Activated B cell treated with CpG ODN at 0.5 μM for 24 hours (primary cell): ENCODE measurements around the gene ICAM5. TPM values are rescaled to one million over a fixed set of nuclear protein-coding genes. Genes with fewer than 3 reads are reported as not detected.
A peak's percentile ranks its signal among the peaks of the same experiment; 100 is the strongest.

Experiments
- ATAC-seq: fragments of 200-7000 bp; cut with Tn5 transposase; one replicate; pipeline ENCODE4 v1.10.0; 2021; ENCODE audit warnings: low read depth, mild to moderate bottlenecking, moderate library complexity
- CTCF ChIA-PET: fragments of 350-600 bp; sonication (Branson Sonifier 250); formaldehyde crosslinking; loops from one replicate; lab custom pipeline; 2021; ENCODE audit warnings: antibody characterized with exemption; lab: Charles Lee
- POLR2A ChIA-PET: fragments of 350-600 bp; sonication (Branson Sonifier 250); formaldehyde crosslinking; loops from one replicate; lab custom pipeline; 2021; ENCODE audit warnings: antibody characterized with exemption; lab: Charles Lee
- DNase-seq: peaks from one replicate; pipeline ENCODE4 v3.0.0; 2022
- H3K27ac Mint-ChIP-seq: one replicate; pipeline ENCODE4 v1.8.0; 2020; ENCODE audit warnings: mixed read lengths
- H3K27me3 Mint-ChIP-seq: one replicate; pipeline ENCODE4 v1.8.0; 2021; ENCODE audit warnings: mixed read lengths
- H3K36me3 Mint-ChIP-seq: one replicate; pipeline ENCODE4 v1.8.0; 2021; ENCODE audit warnings: low read depth, mixed read lengths
- H3K4me1 Mint-ChIP-seq: one replicate; pipeline ENCODE4 v1.8.0; 2021; ENCODE audit warnings: mixed read lengths
- H3K4me3 Mint-ChIP-seq: one replicate; pipeline ENCODE4 v1.8.0; 2020; ENCODE audit warnings: mild to moderate bottlenecking, mixed read lengths
- H3K9me3 Mint-ChIP-seq: one replicate; pipeline ENCODE4 v1.8.0; 2020; ENCODE audit warnings: mixed read lengths
- CTCF ChIP-seq: fragments of 200-600 bp; IDR thresholded peaks from one replicate; pipeline ENCODE4 v1.8.0; 2022; ENCODE audit warnings: antibody characterized with exemption, mild to moderate bottlenecking
- intact Hi-C: fragments of 100-400 bp; cut with micrococcal nuclease; formaldehyde crosslinking; loops from one replicate; pipeline ENCODE4 v1.15.1; 2024
- total RNA-seq: library from RNA; stranded (reverse); gene quantifications from 2 replicates; pipeline ENCODE4 v1.2.3, GENCODE V29; 2022

The ICAM5 gene
- total RNA-seq, 1 donor from 2014 or later = 1.2 TPM

- ChIA-PET CTCF (interaction anchor here (1.8 to 2.1 kb wide), 2 partner anchors 10 to 18 kb away, joined by 5 to 8 read pairs; no protein-coding TSS in a partner anchor), POLR2A (interaction anchor here (0.9 to 2.4 kb wide), 2 partner anchors 11 to 158 kb away, joined by 4 to 11 read pairs; no protein-coding TSS in a partner anchor)
- intact Hi-C loops = no loop called here
- DNase-seq = no peak
- Mint-ChIP-seq H3K27me3 (no peaks in the 10 kb centered on the region), H3K27ac (no peak overlapping the region), H3K4me1 (peaks cover 38% of the 10 kb centered on the region), H3K9me3 (no peaks in the 10 kb centered on the region), H3K4me3 (no peak overlapping the region), H3K36me3 (no peaks in the 10 kb centered on the region)
- TF ChIP-seq CTCF = no peak
- no peak for ATAC-seq
Observed at GRCh38 chr19:10246511-10246910, 43.2 kb upstream of the ICAM5 start.

DNA sequence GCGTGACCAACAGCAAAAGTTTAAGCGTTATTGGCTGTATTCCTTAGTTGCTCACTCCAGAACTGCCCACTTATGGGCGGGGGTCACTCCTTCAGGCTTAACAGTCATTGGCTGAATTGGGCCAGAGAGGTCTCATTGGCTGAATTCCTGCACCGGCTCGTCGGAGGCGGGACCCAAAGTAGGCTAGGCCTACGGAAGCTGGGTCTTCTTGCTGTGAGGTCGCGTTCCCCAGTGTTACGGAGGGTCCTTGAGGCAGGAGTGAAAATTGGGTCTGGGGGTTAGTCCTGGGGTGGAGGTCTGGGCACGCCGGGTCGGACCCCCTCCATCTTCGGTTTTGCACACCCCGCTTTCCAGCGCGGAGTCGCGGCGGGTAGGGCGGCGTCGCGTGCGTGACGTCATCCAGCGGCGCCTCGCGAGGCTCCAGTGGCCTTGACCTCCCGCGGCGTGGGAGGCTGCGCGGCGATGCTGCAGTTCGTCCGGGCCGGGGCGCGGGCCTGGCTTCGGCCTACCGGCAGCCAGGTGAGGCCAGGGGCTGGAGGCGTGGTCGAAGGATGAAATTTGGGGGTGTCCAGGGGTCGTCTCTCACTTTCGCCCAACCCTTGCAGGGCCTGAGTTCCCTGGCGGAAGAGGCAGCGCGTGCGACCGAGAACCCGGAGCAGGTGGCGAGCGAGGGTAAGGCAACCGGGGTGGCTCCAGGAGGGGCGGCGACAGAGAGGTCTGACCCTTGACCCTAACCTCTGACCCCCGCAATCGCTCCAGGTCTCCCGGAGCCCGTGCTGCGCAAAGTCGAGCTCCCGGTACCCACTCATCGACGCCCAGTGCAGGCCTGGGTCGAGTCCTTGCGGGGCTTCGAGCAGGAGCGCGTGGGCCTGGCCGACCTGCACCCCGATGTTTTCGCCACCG is 37.7 kb upstream of the ICAM5 start, which contains the start of gene MRPL4:
Gene MRPL4 (plus strand): TSS at position 423 of the 903 bp plus-strand sequence. CDS start 40 bp downstream, at position 463.
- POLR2A ChIA-PET = interaction anchor here (0.6 to 1.9 kb wide), 18 partner anchors 14 to 176 kb away, joined by 3 to 14 read pairs (median 4); partner anchors contain the start of genes DNMT1, ICAM1, PPAN and TYK2
- H3K27ac Mint-ChIP-seq = peak within 1 kb of the TSS; percentile 96
- no peaks in the 10 kb centered on the region for H3K27me3 Mint-ChIP-seq
- H3K4me1 Mint-ChIP-seq = peaks cover 33% of the 10 kb centered on the region
- H3K36me3 Mint-ChIP-seq = peaks cover 38% of the 10 kb centered on the region
- DNase-seq (peak; percentile 92), ATAC-seq (peak; percentile 95)
- TF ChIP-seq CTCF = no peak
- H3K4me3 Mint-ChIP-seq = peak within 1 kb of the TSS; percentile 98
- CTCF ChIA-PET = interaction anchor here (0.6 to 4.4 kb wide), 4 partner anchors 16 to 137 kb away, joined by 4 to 93 read pairs (median 4); partner anchors contain the start of gene S1PR2
- H3K9me3 Mint-ChIP-seq = no peaks in the 10 kb centered on the region
- intact Hi-C loops = loop anchor here (1.0 to 5.0 kb wide), 4 partner anchors 16 to 225 kb away; no protein-coding TSS in a partner anchor

- peaks cover 45% of the 10 kb centered on the region for H3K36me3 Mint-ChIP-seq
- H3K27ac Mint-ChIP-seq = peak overlapping the region; percentile 96
- no peaks in the 10 kb centered on the region for H3K9me3 Mint-ChIP-seq
- no peak for DNase-seq
- CTCF ChIA-PET = no interaction called here
- ATAC-seq = no peak
- H3K4me1 Mint-ChIP-seq = peaks cover 31% of the 10 kb centered on the region
- POLR2A ChIA-PET = interaction anchor here (0.6 to 1.9 kb wide), 8 partner anchors 16 to 779 kb away, joined by 3 to 14 read pairs (median 4); partner anchors contain the start of genes DNMT1, ICAM1 and TYK2
- no peak for TF ChIP-seq CTCF
- intact Hi-C loops = loop anchor here (5.0 kb wide), 2 partner anchors 35 to 225 kb away; no protein-coding TSS in a partner anchor
- peak overlapping the region; percentile 98 for H3K4me3 Mint-ChIP-seq
- no peaks in the 10 kb centered on the region for H3K27me3 Mint-ChIP-seq
Observed at GRCh38 chr19:10252707-10253106, 37.0 kb upstream of the ICAM5 start.

DNA sequence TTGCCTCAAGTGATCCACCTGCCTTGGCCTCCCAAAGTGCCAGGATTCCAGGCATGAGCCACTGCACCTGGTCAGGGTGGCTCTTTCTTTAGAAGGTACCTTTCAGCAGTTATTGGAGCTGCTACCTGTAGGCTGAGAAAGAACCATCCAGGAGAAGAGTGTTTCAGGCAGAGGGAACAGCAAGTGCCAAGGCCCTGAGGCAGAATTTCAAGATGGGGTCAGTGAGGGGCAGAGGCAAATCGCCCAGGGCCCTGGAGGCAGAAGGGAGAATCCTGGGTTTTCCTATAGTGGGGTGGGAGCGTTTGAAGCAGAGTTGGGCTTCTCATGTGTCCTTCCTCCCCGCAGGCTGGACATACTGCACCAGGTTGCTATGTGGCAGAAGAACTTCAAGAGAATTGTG is 35.5 kb upstream of the ICAM5 start:
- Mint-ChIP-seq H3K4me3 (no peak overlapping the region), H3K27ac (no peak overlapping the region), H3K9me3 (no peaks in the 10 kb centered on the region), H3K4me1 (peaks cover 25% of the 10 kb centered on the region), H3K36me3 (peaks cover 59% of the 10 kb centered on the region), H3K27me3 (no peaks in the 10 kb centered on the region)
- DNase-seq = no peak
- no peak for ATAC-seq
- ChIA-PET CTCF (no interaction called here), POLR2A (interaction anchor here (0.6 kb wide), 1 partner anchor 71 kb away, joined by 7 read pairs; no protein-coding TSS in a partner anchor)
- intact Hi-C loops = loop anchor here (5.0 kb wide), 2 partner anchors 37 to 227 kb away; no protein-coding TSS in a partner anchor
- TF ChIP-seq CTCF = no peak
